Diencephalon (tissue), 1 donor: ENCODE measurements around the gene HLA-DRB1. TPM values are rescaled to one million over a fixed set of nuclear protein-coding genes. Genes with fewer than 3 reads are reported as not detected.

Source experiments
- small RNA-seq: library from RNA; depleted of rRNA; stranded (forward); fragments of <200 nt; gene quantifications from one replicate; pipeline ENCODE3, GENCODE V24; 2014
- total RNA-seq: library from RNA; depleted of rRNA; stranded (reverse); fragments of >200 nt; gene quantifications from one replicate; pipeline ENCODE4 v1.2.3, GENCODE V29; 2014

HLA-DRB1 gene
- total RNA-seq = 9.9 TPM

GRCh38 chr6:32589596-32590449, at the start of gene HLA-DRB1:
Gene HLA-DRB1 (minus strand): TSS chr6:32589848. CDS start chr6:32589742, 106 bp downstream.

GRCh38 chr6:32637219-32637880, 47.7 kb upstream of the HLA-DRB1 start, which contains the start of gene HLA-DQA1:
Gene HLA-DQA1 (plus strand): TSS chr6:32637406. CDS start chr6:32637459, 53 bp downstream.

GRCh38 chr6:32529697-32530430, 59.8 kb downstream of the HLA-DRB1 start, which contains the start of gene HLA-DRB5:
Gene HLA-DRB5 (minus strand): TSS chr6:32530287. CDS start chr6:32530224, 63 bp downstream.

Small RNAs within 50 kb of the gene (small RNA-seq; reads per million reads assigned to genes)
- gene RNU1-61P = not detected

Other genes with a start within 250 kb of the HLA-DRB1 start
- not detected for gene TSBP1, start 217.9 kb downstream of the HLA-DRB1 start, total RNA-seq
- not detected for gene BTNL2, start 182.7 kb downstream of the HLA-DRB1 start, total RNA-seq
- 8.5 TPM for gene HLA-DRA, start 150.0 kb downstream of the HLA-DRB1 start, total RNA-seq
- gene HLA-DRB5, start 59.6 kb downstream of the HLA-DRB1 start, total RNA-seq = 3.0 TPM
- gene HLA-DQA1, start 47.6 kb upstream of the HLA-DRB1 start, total RNA-seq = 0.92 TPM
- 4.4 TPM for gene HLA-DQB1, start 76.8 kb upstream of the HLA-DRB1 start, total RNA-seq
- gene HLA-DQA2, start 151.5 kb upstream of the HLA-DRB1 start, total RNA-seq = not detected
- gene HLA-DQB2, start 173.7 kb upstream of the HLA-DRB1 start, total RNA-seq = not detected
- gene HLA-DOB, start 227.2 kb upstream of the HLA-DRB1 start, total RNA-seq = not detected
- gene TAP2, start 248.9 kb upstream of the HLA-DRB1 start, total RNA-seq = 6.5 TPM